Measurements from ENCODE around the gene NEDD8. TPM values are rescaled to one million over a fixed set of nuclear protein-coding genes. Genes with fewer than 3 reads are reported as not detected.

The NEDD8 gene
- total RNA-seq, 1 experiment from 2014 or later = 192 TPM

GRCh38 chr14:24184104-24184970, 47.8 kb downstream of the NEDD8 start:
- no peak overlapping the region for H3K4me3 Mint-ChIP-seq (ENCODE audit: low read depth, unreplicated experiment)
- H3K36me3 Mint-ChIP-seq (ENCODE audit: insufficient read depth, unreplicated experiment) = peaks cover 78% of the 10 kb centered on the region
- no peak overlapping the region for H3K27ac Mint-ChIP-seq (ENCODE audit: unreplicated experiment)
- BruUV-seq (replicated peaks) = no TSS peak
- no peak for DNase-seq
- intact Hi-C loops (cut with micrococcal nuclease; ENCODE audit: unreplicated experiment) = no loop called here
- no peak for TF ChIP-seq CTCF (IDR thresholded peaks at IDR 0.05; ENCODE audit: unreplicated experiment)
- no peaks in the 10 kb centered on the region for H3K9me3 Mint-ChIP-seq (ENCODE audit: low read depth, unreplicated experiment)
- CTCF ChIA-PET = no interaction called here
- peaks cover 18% of the 10 kb centered on the region for H3K4me1 Mint-ChIP-seq (ENCODE audit: low read depth, unreplicated experiment)
- H3K27me3 Mint-ChIP-seq (ENCODE audit: unreplicated experiment) = no peaks in the 10 kb centered on the region

DNA sequence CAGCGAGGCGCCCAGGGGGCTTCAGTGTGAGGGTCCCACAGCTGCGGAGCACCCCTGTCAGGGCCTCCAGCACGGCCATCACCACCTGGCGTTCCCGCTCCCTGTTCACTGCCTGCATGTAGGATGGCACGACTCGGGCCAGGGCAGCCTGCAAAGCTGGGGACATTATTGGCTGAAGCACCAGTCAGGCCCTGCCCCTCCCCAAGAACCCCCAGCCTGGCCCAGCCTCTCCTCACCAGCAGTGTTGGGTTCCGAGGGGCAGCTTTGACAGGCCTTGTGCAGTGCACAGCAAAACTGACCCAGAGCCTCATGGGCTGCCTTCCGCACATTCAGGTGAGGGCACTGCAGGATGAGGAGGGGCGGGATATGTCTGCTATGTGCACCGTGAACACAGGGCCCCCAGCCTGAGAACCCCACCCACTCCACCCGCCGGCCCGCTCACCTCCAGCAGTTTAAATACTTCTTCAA, 49.1 kb downstream of the NEDD8 start:
- peaks cover 70% of the 10 kb centered on the region for H3K36me3 Mint-ChIP-seq (ENCODE audit: insufficient read depth, unreplicated experiment)
- peaks cover 12% of the 10 kb centered on the region for H3K4me1 Mint-ChIP-seq (ENCODE audit: low read depth, unreplicated experiment)
- no TSS peak for BruUV-seq (replicated peaks)
- no peak for DNase-seq
- no peaks in the 10 kb centered on the region for H3K27me3 Mint-ChIP-seq (ENCODE audit: unreplicated experiment)
- no peaks in the 10 kb centered on the region for H3K9me3 Mint-ChIP-seq (ENCODE audit: low read depth, unreplicated experiment)
- H3K27ac Mint-ChIP-seq (ENCODE audit: unreplicated experiment) = peak overlapping the region; percentile 13
- TF ChIP-seq CTCF (IDR thresholded peaks at IDR 0.05; ENCODE audit: unreplicated experiment) = no peak
- H3K4me3 Mint-ChIP-seq (ENCODE audit: low read depth, unreplicated experiment) = no peak overlapping the region
- CTCF ChIA-PET = no interaction called here
- intact Hi-C loops (cut with micrococcal nuclease; ENCODE audit: unreplicated experiment) = no loop called here

GRCh38 chr14:24182110-24182882, 49.9 kb downstream of the NEDD8 start:
- Mint-ChIP-seq H3K27ac (ENCODE audit: unreplicated experiment) (peak overlapping the region; percentile 13), H3K4me3 (ENCODE audit: low read depth, unreplicated experiment) (no peak overlapping the region), H3K36me3 (ENCODE audit: insufficient read depth, unreplicated experiment) (peaks cover 72% of the 10 kb centered on the region), H3K4me1 (ENCODE audit: low read depth, unreplicated experiment) (peaks cover 5% of the 10 kb centered on the region), H3K9me3 (ENCODE audit: low read depth, unreplicated experiment) (no peaks in the 10 kb centered on the region), H3K27me3 (ENCODE audit: unreplicated experiment) (no peaks in the 10 kb centered on the region)
- CTCF ChIA-PET = no interaction called here
- DNase-seq = no peak
- intact Hi-C loops (cut with micrococcal nuclease; ENCODE audit: unreplicated experiment) = no loop called here
- no peak for TF ChIP-seq CTCF (IDR thresholded peaks at IDR 0.05; ENCODE audit: unreplicated experiment)
- BruUV-seq (replicated peaks) = no TSS peak

GRCh38 chr14:24181371-24182077, 50.6 kb downstream of the NEDD8 start:
- CTCF ChIA-PET = no interaction called here
- no peak for TF ChIP-seq CTCF (IDR thresholded peaks at IDR 0.05; ENCODE audit: unreplicated experiment)
- no peak overlapping the region for H3K27ac Mint-ChIP-seq (ENCODE audit: unreplicated experiment)
- H3K4me1 Mint-ChIP-seq (ENCODE audit: low read depth, unreplicated experiment) = no peaks in the 10 kb centered on the region
- H3K27me3 Mint-ChIP-seq (ENCODE audit: unreplicated experiment) = no peaks in the 10 kb centered on the region
- no peak overlapping the region for H3K4me3 Mint-ChIP-seq (ENCODE audit: low read depth, unreplicated experiment)
- BruUV-seq (replicated peaks) = no TSS peak
- intact Hi-C loops (cut with micrococcal nuclease; ENCODE audit: unreplicated experiment) = no loop called here
- H3K36me3 Mint-ChIP-seq (ENCODE audit: insufficient read depth, unreplicated experiment) = peaks cover 72% of the 10 kb centered on the region
- H3K9me3 Mint-ChIP-seq (ENCODE audit: low read depth, unreplicated experiment) = no peaks in the 10 kb centered on the region
- DNase-seq = no peak

All from Calu3 (cell line).